A673 (cell line): ENCODE measurements around the gene SLC6A6.

Experiments used
- CTCF ChIP-seq: fragments of 300-800, 200-600 bp; sonication (generic); conservative IDR thresholded peaks from 2 replicates; pipeline ENCODE4 v1.5.1; 2017; ENCODE audit warnings: low read depth, mild to moderate bottlenecking, antibody characterized with exemption, low read length, moderate library complexity, mixed read lengths
- EZH2 ChIP-seq: fragments of 200-600 bp; sonication (generic); IDR thresholded peaks from 2 replicates; pipeline ENCODE4 v1.6.1; 2017; ENCODE audit warnings: borderline replicate concordance, low read depth, mild to moderate bottlenecking, mixed read lengths, antibody characterized with exemption, low read length; ENCODE audit not compliant: poor library complexity, severe bottlenecking

GRCh38 chr3:14490255-14490654, 87.8 kb downstream of the SLC6A6 start:
- TF ChIP-seq CTCF (no peak), EZH2 (no peak)
